NK-92 treated with Interleukin-12 subunit alpha and Interleukin-12 subunit beta, amount 100 ng/mL, for 24 hours (cell line): ENCODE results near the gene WDR13.
"Not testable (repeated sequence)": the region's sequence is repeated elsewhere in the genome, so short reads cannot be mapped to it uniquely, and the experiment has no call there.

ENCODE experiments used
- DNase-seq: peaks from one replicate; lab custom pipeline; 2025; lab: John Stamatoyannopoulos, UW

The WDR13 gene

DNA sequence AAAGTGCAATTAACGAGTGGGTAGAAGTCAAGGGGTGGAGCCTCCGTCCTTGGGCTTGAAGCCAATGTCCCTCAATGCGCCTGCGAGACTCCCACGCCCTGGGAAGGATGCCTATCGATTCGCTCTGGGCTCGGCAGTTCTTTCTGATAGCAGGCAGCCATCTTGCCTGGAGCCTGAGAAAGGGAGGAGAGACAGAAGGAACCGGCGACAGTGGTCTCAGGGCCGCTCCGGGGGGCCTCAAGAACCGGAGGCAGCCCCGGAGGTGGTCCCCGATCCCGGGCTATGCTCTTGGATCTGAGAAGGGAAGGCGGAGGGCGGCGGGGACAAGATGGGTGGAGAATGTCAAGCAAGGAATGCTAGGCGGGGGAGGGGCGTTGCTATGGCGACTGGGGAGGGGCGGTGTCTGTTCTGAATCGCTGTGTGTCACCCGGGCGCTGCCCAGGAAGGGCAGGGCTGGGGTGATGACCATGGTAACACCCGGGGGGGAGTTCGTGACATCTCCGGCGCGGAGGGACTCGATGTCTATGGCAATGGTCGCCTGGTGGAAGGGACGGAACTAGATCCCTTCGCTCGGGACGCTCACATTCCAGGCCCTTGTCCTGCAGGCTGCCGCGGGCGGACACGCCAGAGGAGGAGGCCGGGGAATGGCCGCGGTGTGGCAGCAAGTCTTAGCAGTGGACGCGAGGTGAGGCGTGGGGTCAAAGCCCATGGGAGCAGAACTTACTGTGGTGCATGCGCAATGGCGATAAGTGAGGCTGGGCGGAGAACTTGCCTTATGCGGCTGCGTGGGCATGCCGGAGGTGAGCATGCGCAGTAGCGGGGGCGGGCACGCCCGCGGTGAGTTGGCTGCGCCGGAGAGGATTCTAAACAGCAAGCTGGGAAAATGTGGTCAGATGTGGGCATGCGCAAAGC lies at the start of gene WDR13:
Gene WDR13, plus strand, starts transcription at position 140 of the 912 bp plus-strand sequence. Its CDS starts 505 bp downstream, at position 645.
- DNase-seq, result peak; percentile 85

DNA sequence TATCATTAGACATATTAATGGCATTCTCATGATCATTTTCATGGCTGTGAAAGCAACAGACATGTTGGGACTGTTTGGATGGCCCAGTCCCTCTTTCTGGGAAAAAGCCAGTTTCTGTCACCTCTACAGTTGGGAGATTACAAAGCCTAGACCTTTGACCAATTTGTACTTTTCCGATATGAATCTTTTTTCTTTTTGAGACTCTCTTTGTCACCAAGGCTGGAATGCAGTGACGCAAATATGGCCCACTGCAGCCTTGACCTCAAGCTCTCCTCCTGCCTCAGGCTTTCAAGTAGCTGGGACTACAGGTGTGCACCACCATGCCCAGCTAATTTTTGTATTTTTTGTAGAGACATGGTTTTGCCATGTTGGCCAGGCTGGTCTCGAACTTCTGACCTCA lies 48.4 kb upstream of the WDR13 start:
- DNase-seq, result no peak

DNA sequence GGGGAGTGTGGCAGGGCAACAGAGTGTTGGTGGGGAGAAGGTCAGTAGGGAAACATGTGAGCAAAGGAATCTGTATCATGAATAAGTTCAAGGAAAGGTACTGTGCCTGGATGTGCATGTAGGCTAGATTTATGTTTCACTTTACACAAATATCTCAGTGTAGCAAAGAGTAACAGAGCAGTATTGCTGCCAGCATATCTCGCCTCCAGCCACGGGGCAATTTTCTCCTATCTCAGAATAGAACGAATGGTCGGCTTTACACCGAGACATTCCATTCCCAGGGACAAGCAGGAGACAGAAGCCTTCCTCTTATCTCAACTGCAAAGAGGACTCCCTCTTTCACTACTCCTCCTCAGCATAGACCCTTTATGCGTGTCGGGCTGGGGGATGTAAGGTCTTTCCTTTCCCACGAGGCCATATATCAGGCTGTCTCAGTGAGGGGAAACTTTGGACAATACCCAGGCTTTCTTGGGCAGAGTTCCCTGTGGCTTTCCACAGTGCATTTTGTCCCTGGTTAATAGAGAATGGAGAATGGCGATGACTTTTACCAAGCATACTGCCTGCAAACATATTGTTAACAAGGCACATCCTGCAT lies 41.5 kb upstream of the WDR13 start:
- not testable (repeated sequence) for DNase-seq

DNA sequence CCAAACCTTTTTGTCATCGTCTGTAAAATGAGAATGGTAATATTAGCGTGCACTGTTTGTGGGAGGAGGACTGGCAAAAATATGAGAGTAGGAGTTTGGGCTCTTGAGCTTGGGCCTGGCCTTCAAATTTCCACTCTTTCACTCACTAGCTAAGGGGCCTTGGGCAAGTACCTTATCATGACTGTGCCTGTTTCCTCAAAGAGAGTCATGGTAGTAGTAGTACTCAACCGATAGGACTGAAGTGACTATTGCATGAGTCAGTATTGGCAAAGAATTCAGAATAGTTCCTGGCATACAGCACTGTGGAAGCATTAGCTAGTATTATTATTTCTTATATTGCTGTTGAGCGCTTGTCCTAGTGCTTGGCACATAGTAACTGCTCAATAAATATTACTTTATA lies 39.0 kb upstream of the WDR13 start:
- no peak for DNase-seq

DNA sequence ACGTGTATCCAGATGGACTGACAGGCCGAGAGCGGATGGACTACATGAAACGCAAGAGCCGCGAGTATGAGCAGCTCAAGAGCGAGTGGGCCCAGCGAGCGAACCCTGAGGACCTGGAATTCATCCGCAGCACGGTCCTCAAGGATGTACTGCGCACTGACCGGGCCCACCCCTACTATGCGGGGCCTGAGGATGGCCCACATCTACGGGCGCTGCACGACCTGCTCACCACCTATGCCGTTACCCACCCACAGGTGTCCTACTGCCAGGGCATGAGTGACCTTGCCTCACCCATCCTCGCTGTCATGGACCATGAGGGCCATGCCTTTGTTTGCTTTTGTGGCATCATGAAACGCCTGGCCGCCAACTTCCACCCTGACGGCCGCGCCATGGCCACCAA lies 37.7 kb upstream of the WDR13 start:
- DNase-seq, result no peak

DNA sequence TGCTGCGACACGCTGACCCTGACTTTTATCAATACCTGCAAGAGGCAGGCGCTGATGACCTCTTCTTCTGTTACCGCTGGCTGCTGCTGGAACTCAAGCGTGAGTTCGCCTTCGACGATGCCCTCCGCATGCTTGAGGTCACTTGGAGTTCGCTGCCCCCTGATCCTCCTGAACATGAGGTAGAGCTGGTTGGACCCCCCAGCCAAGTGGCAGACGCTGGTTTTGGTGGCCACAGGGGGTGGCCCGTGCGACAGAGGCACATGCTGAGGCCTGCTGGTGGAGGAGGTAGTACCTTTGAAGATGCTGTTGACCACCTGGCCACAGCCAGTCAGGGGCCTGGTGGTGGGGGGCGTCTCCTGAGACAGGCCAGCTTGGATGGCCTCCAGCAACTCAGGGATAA lies 37.2 kb upstream of the WDR13 start:
- DNase-seq, result no peak

DNA sequence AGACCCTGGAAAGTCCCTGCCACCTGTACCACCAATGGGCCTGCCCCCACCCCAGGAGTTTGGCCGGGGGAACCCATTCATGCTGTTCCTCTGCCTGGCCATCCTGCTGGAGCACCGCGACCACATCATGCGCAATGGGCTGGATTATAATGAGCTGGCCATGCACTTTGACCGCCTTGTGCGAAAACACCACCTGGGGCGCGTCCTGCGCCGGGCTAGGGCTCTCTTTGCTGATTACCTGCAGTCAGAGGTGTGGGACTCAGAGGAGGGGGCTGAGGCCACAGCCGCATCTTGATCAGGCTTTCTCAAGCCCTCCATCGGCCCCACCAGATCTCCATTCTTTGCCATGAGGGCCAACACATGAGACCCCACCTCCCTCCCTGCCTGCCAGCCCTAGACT lies 36.6 kb upstream of the WDR13 start:
- no peak for DNase-seq

DNA sequence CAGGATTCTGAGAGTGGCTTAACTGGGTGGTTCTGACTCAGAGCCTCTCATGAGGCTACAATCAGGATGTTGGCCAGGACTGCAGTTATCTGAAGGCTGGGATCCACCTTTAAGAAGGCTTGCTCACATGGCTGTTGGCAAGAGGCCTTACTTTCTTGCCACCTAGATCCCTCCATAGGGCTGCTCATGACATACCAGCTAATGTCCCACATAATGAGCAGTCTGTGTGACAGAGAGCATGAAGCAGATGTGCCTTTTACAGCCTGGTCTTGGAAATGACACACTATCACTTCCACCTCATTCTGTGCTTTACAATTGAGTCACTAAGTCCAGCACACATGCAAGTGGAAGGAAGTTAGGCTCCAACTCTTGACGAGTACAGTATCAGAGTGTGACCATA lies 27.3 kb upstream of the WDR13 start:
- no peak for DNase-seq

DNA sequence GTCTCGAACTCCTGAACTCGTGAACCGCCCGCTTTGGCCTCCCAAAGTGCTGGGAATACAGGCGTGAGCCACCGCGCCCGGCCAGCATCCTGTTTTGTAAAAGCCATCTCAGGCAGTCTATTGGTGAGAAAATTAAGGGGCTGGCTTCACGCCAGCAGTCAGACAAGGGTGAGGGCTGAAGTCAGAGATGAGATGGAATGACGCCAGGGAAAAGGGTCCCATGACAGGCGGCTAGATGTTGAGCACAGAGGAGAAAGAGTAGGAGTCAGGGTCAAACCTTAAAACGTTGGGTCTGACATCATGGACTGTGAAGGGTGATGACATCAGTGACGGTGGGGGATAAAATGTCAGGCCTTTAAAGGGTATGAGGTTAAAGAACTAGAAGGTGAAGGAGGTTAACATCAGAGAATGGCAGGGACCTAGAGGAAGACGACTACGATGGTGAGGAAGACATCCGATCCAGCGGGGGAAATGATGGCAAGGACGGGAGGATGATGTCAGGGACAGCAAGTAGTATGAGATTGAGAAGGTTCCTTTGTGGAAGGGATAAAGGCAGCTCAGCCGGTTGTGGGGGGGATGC lies 23.5 kb upstream of the WDR13 start:
- DNase-seq, result no peak

DNA sequence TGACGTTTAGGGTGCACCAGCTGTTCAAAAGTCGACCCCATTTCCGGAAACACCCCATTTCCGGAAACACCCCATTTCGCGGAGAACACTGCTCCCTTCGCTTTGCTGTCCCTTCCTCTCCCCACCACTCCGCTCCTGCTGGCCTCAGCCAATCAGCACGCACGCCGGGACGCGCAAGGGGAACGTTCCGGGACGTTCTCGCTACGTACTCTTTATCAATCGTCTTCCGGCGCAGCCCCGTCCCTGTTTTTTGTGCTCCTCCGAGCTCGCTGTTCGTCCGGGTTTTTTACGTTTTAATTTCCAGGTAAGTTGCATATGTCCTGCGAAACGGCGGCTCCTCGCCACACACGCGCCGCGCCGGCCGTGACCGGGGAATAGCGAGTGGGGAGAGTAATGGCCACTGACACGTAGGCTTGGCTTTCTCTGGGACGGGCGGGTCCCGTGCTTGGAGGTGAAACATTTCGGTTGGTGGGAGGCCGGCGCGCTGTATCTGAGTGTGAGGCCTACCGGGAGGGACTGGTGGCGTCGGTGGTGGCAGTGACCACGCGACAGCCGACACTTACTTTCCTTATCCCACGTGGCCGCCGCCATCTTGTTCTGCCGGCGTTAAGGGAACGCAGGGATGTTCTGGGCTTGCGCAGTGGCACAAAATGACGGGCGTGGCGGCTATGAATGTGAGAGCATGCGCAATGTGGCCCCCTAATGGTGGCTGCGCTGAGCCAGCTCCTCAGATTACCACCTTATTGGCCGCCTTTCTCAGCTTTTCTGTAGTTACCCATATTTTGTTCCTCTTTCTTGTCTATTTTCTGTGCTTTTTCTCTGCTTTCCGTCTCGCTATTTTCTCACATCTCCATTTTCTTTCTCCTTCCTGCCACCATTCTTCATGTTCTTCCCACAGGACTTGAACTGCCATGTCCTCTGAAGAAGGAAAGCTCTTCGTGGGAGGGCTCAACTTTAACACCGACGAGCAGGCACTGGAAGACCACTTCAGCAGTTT lies 22.7 kb upstream of the WDR13 start, which contains the start of gene RBM3:
Gene RBM3, plus strand, starts transcription at position 215 of the 997 bp plus-strand sequence. Its CDS starts 697 bp downstream, at position 912.
- DNase-seq, result peak; percentile 84

DNA sequence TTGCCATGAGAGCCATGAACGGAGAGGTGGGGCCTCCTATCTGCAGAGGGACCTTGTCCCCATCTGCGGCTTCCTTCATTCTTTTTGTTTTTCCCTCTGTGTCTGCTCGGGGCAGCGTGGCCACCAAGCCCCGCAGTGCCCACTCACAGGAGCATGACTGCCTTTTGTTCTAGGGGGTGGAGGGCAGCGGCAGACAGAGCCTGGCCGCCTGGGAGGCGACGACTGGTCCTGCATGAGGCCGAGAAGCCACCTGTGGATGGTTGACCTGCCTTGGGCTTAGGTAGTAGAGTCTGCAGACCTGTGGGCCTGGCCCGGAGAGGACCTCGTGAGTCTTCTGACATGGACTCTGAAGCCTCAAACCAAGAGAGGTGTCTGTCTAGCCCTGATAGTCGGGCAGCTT lies 21.6 kb upstream of the WDR13 start:
- no peak for DNase-seq

DNA sequence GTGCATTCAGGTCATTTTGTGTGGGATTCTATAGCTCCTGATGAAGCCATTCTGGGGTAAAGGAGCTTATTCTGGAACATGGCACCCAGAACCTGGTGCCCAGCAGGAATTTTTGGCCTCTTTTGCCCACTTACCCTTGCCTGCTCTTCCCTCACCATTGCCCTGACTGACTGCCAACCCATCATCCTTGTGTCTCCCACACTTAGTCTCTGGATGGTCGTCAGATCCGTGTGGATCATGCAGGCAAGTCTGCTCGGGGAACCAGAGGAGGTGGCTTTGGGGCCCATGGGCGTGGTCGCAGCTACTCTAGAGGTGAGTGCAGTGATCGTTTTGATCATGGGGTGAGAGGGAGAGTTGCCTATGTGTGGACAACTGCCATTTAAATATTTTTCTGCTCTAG lies 21.2 kb upstream of the WDR13 start:
- no peak for DNase-seq

DNA sequence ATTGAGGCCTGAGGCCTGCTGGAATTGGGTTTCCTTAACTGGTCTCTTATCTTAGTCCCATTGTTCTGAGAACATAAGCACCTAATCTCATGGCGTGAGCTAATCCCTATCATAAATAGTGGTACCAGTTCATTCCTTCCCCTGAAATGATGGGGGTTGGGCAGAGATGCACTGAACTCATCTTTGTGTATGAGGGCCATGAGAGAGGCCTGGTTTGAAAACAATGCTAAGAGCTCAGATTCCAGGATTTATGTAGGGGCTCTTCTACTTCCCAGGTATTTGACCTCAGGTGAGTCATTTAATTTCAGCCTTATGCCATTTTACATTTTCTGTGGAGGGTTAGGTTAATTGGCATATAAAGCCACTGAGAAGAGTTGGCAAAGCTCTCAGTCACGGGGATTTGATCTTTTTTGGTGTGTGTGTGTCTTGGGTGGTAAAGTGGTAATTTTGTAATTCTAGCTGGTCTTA lies 18.6 kb upstream of the WDR13 start:
- DNase-seq, result no peak

DNA sequence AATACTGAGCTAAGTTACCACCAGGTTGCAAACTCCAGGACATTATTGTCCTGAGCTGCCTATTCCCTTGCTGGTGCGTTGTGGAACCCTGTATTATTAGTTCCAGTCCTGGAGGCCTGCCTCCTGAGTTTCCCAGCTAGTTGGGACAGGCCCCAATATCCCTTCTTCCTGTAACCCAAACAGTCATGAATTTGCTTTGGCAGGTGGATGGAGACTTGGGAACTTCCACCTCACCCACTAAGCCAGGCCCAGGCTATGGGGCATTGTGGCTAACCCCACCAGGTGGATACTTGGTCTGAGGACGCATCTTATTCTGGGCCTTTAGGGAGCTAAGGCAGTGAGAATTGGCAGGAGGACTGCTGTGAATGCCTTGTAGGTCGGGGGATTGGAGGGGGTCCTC lies 18.0 kb upstream of the WDR13 start:
- no peak for DNase-seq

DNA sequence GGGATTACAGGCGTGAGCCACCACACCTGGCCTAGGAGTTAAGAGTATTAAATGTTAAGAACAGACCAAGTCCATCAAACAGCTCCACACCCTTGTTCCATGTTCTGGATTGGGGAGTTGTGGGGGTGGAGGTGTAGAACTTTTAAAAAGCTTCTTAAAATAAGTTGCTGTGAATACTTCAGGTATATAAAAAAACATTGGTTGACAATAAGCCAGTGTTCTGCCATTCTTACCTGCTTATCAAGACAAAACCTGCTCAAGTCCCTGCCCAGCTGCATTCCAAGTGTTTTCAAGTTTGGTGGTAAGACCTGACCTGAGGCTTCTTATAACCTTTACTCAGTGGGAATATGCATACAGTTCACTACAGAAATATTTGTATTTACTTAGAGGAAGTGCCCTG lies 16.6 kb upstream of the WDR13 start:
- DNase-seq, result no peak

DNA sequence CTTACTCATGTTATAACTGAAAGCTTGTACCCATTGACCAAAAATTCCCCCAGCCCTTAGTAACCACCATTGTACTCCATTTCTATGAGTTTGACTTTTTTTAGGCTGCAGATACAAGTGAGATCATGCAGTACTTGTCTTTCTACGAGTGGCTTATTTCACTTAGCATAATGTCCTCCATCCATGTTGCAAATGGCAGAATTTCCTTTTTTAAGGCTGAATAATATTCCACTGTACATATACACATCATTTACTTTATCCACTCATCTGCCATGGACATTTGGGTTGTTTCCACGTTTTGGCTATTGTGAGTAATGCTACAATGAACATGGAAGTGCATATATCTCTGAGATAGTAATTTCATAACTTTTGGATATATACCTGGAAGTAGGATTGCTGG lies 12.6 kb upstream of the WDR13 start:
- no peak for DNase-seq

DNA sequence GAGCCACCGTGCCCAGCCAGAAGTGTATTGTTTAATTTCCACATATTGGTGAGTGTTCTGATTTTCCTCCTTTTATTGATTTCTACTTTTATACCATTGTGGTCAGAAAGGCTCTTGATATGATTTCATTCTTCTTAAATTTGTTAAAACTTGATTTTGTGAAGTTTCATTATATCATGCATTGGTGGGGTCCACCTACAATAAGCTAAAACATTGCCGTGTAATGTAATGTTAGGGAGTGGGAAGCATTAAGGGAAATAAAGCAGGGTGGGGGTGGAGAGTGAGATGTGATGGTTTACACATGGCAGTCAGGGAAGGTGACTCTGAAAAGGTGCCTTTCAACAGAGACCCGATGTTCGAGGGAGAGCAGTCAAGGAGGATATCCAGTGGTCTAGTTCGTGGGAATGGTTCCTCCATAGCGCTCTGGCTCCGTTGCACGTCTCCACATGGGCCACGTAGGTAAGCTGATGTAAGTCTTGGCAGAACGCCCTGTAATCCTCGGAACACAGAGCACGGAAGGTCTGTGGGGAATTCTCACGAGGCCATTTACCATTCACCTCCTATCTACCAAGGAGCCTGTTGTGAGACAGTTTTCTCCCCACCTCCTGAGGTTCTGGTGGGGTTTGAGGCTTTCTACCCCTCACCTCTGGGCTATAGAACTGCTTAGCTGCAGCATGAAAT lies 7.7 kb upstream of the WDR13 start:
- DNase-seq, result no peak

DNA sequence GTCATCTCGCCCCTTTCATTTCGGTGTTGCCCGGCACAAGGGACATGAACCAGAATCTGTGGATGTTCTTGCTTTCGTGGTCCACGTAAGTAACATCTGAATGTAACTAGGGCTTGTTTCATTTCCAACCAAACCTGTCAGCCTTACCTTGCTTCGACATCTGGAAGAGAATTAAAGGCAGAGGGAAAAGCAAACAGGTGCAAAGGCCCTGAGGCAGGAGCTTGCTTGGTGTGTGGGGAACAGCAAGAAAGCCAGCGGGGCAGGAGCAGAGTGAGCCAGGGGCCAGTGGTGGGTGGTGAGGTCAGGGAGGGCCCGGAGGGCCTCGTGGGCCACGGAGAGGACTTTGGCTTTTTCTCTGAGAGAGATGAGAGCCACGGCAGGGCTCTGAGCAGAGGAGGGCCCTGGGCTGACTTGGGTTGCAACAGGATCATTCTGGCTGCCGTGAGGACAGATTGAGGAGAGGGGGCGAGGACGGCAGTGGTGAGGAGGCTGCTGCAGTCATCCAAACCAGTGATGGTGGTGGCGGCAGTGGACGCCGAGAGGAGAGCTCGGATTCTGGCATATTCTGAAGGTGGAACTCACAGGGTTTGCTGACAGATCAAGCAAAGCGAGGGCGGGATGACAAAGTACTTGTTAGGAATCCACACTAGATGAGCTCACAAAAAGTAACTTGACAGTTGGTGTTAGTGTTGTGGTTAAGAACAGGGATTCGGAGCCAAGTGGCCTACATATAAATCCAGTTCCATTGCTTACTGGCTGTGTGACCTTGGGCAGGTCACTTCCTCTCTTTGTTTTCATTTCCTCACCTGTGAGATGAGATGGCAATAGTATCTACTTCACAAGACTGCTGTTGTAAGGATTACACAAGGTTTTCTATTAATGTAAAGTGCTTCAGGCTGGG lies 6.8 kb upstream of the WDR13 start:
- no peak for DNase-seq

DNA sequence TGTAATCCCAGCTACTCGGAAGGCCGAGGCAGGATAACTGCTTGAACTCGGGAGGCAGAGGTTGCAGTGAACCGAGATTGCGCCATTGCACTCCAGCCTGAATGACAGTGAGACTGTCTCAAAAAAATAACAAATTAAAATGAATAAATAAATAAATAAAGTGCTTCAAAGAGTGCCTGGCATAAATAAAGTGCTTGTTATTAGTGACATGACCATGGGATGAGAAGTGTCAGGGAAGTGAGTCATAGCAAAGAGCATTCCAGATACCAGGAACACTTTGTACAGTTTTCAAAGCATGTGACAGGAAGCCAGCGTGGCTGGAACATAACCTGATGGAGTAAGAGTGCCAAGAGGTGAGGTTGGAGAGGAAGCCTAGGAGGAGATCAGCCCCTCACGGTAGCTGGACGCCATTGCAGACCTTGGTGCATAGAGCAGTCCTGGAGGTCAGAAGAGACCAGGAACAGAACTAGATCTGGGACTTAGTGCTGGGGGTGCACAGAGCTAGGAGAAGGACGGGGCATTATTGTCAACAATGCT lies 6.0 kb upstream of the WDR13 start:
- no peak for DNase-seq

DNA sequence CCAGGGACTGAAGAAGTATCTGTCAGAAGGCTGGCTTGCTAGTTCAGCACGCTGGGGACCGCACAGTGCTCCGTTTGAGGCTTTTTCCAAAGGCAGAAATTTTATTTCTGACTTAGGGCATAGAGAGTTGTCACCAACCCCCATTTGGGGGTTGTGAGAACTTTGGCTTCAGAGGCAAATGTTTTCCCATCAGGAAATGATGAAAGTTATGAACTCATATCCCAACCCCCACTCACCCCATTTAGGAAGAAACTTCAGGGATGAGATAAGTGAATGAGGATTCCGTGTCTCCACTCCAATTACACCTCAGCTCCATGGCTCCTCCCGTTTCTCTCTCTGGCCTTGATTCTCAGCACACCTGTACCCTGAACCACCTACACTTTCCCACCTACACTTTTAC lies 4.3 kb upstream of the WDR13 start:
- DNase-seq, result no peak
